HEK293T (cell line): Measurements from ENCODE around the gene SYNGR4.

Experiments used
- BHLHE40 ChIP-seq: fragments of 450-650 bp; IDR thresholded peaks from 2 replicates; pipeline ENCODE4 v1.6.1; 2016; ENCODE audit warnings: mild to moderate bottlenecking, moderate library complexity, borderline replicate concordance
- HDGF ChIP-seq: fragments of 450-650 bp; IDR thresholded peaks from 2 replicates; pipeline ENCODE4 v1.6.1; 2017; ENCODE audit warnings: antibody characterized with exemption, borderline replicate concordance
- SUZ12 ChIP-seq: fragments of 450-650 bp; IDR thresholded peaks from 2 replicates; pipeline ENCODE4 v1.6.1; 2016; ENCODE audit warnings: mild to moderate bottlenecking
- TARDBP ChIP-seq: fragments of 450-650 bp; IDR thresholded peaks from 2 replicates; pipeline ENCODE4 v1.6.1; 2016
- ZNF384 ChIP-seq: fragments of 450-650 bp; IDR thresholded peaks from 2 replicates; pipeline ENCODE4 v1.6.1; 2016

- TF ChIP-seq SUZ12 = no peak
- TF ChIP-seq HDGF = no peak
- TF ChIP-seq TARDBP = no peak
- no peak for TF ChIP-seq BHLHE40
- no peak for TF ChIP-seq ZNF384
Measured at GRCh38 chr19:48385461-48386087, 21.4 kb downstream of the SYNGR4 start.
